Activated CD8-positive, alpha-beta memory T cell treated with anti-CD3 and anti-CD28 coated beads, Interleukin-2, amount 50 U/mL, for 1 hour (primary cell): ENCODE data around the gene TC2N.
"Not testable (repeated sequence)": the region's sequence is repeated elsewhere in the genome, so short reads cannot be mapped to it uniquely, and the experiment has no call there.

Experiments
- DNase-seq: peaks from one replicate; pipeline ENCODE4 v3.0.0-alpha.2; 2020; ENCODE audit errors: extremely low read depth

Gene TC2N

DNA sequence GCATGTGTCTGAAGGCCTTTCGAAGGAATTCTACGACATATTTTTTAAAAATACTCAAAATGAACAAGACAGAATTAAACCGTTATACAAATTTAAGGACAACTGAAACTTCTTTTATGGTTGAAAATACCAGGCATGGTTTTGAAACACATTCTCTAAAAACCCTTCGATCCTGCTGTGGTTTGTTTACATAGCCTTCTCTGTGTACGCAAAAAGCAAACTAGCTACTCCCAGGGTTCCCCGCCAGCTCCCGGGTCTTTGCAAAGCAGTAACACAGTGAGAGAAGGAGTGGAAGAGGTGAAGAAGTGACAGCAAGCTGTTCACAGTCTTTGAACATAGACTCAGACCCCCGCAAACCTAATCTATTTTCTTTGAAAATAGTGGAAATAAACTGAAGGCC lies 2.2 kb upstream of the TC2N start:
- no peak for DNase-seq

DNA sequence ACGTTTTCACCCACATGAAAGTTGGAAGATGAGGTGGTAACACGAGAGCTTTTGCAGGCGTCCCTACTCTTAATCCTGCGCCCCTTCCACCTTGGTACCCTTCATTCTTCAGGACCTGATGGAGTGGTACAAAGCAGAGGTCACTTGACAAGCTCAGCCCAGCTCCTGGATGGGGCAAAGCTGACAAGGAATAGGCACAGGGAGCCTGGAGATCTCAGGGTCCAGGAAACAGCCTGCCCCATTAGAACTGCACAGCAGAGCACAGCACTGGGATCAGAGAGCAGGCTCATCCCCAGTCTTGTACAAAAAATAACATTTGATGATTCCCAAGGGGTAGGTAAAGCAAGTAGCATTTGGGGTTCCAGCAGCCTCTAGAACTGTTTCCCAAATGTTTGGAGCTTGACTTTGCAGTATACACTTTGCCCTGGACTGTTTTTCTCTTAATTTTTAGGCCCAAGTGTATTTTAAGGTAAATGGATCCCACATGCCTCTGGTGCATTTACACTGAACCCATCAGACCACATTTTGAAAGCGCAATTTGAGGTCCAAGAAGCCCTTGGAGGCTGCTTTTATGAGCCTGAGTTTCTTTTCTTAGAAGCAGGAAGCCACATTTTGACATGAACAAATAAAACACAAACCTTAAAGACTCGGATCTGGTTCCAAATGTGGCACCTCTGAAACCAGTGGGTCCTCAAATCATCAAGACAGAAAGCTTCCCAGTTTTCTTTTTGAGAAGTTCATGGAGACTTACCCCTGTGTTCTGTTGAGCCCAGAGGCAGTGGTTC lies 633 bp downstream of the TC2N start:
- DNase-seq = no peak

DNA sequence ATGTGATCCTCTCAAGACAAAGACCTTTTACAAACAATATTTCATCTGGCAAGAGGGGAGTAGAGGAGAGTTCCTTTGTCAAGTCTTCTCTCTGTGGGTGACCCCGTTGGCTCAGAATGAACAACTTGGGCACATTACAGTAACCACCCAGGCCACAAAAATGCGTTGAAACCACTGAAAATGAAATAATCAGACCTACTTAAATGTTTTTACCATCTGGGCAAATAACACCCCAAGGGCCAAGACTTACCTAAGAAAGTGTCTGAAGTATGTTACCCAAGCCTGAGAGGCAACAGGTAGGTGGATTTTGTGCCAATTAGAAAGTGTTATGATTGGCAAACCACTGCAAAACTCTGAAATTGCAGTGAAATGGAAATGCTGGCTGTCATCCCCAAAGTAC lies 1.3 kb downstream of the TC2N start:
- DNase-seq = no peak

DNA sequence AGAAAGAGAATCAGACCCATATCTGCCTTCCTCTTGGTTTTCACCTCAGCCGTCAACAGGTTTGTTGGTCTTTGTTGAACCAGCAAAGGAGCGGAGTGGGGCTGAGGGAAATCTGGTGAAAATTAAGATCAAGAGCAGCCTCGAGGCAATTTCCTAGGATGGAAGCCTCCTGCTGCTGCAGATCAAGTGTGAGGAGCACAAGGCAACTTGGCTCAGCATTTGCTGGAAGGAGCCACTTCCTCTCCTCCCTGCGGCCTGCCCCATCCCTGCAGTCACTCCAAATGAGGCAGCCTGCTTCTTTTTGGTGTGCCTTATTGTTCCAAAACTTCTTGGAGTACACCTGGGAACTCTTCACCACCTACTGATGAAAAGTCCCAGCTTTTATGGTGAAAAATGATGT lies 4.9 kb downstream of the TC2N start:
- no peak for DNase-seq

DNA sequence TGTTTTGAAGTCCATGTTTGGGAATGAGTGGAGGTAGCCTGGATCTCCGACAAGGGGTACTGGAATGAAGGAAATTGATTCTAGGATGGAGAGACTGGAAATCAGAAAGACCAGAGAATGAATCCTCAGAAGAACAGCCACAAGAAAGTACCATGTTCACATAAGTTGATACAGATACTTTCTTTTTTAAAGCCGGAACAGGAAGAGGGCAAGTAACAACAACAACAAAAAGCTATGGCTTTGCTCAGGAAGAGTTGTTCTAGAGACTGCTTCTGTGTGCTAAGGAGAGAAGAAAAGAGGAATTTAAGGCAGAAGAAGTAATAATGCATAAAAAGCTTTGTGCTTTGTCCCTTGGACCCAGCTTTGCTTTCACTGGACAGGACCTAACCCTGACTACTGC lies 6.2 kb downstream of the TC2N start:
- DNase-seq = no peak

DNA sequence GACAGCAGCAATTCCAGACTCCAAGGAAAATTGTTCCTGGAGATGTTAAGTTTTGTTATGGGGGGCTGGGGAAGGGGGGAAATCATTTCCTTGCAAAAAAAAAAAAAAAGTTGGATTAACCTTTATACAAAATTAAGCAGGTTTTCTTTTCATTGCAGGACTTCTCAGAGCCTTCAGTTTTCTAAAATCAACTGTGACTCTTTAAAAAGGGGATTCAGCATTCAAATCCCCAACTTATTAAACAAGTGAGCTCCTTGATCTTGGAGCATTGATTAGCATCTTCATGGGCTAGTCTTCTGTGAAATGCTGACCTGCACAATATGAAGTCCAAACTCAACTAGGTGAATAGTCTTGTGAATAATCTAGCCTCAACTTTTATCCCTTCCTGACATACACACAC lies 7.1 kb downstream of the TC2N start:
- no peak for DNase-seq

DNA sequence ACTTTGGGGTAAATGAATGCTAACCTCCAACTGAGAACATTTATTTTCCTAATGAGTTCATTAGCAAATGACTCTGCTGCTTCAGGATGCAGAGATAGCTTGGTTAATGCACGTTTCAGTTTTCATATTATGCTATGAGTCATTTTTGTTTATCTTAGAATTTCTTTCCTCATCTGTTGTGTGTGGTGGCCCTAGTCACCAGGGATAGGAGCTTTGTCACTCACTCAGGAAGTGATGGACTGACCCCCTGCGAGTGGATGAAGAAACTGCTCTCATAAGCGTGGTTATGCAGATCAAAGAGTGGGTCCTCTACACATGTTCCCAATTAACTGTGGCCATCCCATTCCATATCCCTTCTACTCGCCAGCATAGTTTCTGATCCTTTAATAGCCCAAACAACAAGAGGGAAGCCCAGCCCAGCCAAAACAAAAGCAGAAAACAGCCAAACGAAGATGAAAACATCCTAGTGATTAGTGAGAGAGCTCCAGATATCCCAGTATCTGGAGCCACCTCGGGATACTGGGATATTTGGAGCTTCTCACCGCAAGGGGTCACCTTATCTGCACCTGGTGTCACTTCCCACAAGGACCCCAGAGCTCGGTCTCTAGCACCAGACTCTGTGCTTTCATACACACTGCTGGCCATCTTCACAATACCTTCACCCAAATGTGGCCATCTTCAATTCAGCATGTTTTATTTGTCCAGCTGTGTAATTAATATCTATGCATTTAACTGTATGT lies 8.6 kb downstream of the TC2N start:
- DNase-seq = no peak

DNA sequence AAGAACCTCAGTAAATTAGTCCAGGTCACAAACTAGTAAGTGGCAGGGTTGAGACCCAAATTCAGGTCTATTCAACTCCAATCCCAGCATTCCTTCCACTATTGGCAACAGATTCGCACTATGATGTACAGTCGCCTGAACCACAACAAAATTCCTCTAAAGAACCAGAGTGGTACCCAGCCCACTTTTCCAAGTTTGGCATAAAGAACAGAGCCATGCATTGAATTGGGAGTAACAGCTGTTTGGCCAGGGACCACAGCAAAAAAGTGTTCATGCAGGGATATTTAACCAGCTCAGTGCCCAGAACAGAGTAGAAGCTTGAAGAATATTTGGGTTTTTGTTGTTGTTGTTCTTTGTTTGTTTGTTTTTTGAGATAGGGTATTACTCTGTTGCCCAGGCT lies 9.7 kb downstream of the TC2N start:
- no peak for DNase-seq

DNA sequence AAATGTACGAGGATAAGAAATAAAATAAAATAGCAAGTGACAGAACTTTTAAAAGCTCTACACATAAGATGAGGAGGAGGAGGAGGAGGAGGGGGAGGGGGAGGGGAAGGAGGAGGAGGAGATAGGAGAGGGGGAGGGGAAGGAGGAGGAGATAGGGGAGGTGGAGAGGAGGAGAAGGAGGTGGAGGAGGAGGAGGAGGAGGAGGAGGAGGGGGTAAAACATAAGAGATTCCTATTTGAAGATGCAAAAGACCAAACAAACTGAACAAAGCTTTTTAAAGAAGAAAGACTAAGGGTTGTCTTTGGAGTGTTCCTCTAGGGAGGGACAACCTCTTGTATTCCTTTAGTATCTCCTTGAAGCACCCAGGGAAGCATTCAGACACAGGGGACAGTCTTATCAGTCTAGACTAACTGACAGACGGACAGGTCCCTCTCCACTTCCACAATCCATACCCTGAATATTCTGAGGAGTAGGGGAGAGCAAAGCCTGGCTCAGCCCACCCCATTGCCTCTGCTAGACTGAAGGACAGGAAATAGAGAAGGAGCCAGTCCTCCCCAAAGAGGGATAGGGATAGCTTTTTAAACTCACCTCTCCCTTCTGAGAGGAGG lies 12.9 kb downstream of the TC2N start:
- DNase-seq = no peak

DNA sequence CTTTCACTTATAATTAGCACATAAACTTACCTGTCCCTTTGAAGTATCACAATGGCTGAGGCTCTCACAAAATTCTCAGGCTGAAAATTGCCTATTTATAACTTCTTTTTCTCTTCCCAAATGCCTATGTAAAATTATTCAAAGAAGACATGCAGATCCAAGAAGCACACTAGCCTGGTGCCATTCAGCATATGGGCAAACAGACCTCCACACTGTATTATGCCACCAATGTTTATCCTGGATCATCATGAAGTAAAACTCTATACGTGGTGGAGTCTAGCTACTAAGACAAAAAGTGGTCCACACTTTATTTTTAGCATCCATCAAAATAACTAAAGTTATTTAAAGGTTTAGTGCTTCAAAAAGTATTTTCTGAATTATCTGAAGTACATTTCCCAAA lies 15.8 kb downstream of the TC2N start:
- DNase-seq = no peak

DNA sequence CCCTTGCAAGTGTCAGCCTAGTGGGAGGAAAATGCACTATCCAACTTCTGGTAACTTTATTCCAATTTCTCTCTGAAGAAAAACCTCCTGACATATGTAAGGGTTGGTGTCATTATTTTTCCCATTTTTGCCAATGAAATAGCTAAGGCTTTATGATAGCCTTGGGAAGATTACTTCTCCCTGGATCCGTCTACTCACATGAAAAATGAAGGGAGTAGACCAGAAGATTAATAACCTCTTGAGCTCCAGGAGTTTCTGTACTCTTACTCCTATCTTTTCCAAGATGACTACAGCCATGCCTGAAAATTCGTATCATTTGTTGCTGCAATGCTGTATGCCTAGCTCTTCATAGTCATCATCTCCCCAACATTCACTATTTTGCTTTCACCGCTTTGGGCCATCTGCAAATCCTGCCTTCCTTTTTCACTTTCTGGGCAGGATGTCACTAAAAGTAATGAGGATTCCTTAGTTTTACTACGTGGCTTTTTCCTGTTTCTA lies 18.8 kb downstream of the TC2N start:
- DNase-seq = no peak

DNA sequence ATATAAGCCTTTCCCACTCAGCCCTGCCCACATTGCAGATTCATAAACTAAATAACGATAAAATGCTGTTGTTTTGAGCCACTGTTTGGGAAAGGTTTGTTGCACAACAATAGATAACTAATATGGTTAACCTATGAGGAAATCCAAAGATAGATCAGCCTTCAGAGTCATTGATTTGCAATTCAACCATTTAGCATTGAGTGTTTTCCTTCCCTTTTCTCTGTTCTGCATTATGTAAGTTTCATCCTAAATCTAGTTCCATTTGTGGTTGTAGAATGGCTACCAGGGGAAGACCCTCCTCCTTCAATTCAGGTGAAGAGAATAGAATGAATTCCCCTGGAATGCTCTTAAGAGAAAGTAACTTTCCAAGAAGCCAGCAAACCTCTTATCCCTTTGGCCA lies 19.6 kb downstream of the TC2N start:
- no peak for DNase-seq

DNA sequence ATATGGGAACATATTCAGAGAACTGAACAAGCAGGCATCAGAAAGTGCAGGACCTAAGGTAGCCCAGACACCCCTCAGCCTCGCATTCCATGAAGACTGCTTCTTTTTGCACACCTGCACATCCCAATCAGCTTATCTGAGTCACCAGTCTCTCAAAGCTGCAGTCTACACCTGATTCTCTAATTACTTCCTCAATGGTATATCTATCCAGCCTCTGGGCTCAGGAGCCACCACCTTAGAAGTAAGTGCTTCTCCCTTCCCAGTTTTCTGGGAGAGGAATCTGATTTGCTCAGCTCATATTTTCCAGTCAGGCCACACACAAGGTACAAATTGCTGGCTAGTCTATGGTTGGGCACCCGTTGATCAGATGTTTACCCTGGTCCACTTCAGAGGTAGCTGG lies 21.7 kb downstream of the TC2N start:
- DNase-seq = no peak

DNA sequence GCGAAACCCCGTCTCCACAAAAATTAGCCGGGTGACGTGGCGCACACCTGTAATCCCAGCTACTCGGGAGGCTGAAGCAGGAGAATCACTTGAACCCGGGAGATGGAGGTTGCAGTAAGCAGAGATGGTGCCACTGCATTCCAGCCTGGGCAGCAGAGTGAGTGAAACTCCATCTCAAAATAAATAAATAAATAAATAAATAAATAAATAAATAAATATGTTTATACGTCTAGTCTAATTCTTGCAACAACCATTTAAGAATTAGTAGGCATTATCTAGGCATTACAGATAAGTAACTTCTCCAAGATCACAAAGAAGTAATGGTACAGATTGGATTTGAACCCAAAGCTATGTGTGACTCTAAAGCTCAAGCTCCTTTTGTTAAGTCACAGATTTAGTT lies 22.3 kb downstream of the TC2N start:
- DNase-seq = not testable (repeated sequence)

DNA sequence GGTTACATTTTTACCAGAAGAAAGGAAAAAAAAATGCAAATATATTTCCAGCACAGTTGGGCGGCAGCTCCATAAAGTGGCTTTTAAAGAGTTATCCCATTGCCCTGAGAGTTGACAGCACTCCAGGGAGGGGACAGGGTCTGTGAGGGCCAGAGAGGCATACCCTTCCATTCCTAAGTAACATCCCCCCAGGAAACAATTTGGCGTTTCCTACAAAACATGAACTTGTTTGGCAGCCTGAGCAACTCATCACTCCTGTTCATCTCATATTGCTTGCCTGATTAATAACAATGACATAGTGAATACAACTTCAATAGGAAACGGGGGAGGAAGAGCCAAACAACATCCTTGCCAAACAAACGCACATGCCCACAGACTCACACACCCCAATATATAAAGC lies 23.3 kb downstream of the TC2N start:
- DNase-seq = no peak

DNA sequence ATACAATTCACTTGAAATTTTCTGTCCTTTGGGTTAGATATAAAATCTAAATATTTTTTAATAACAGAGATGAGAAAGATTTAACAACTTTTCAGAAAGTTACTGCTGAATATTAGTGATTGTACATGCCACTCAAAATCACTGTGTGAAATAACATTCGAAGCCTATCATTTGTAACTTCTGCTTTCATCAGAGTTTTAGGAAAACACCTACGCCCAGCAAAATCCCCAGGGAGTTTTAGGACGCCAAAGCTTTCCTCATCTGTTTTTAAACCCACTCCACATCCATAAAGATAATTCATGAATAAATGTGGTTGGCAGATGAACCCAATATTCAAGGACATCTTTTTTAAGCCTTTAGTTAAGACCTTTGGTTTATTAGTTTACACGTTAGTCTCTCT lies 23.9 kb downstream of the TC2N start:
- no peak for DNase-seq

DNA sequence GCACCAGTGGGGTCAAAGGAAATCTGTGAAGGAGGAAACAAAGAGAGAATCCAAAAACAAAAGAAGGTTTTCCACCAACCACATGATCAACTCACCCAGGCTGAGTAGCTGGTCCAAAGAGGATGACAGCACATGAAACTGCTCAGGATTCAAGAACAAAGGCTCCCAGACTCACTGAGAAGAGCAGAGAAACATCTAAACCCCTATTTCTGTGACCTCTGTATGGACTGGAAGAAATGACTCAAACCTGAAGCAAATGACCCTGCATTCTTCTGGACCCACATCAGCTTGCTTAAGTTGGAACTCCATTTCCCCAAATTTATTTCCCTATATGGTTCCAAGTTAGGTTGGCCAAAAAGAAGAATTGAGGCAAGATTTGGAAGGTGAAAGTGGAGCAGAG lies 26.3 kb downstream of the TC2N start:
- no peak for DNase-seq

DNA sequence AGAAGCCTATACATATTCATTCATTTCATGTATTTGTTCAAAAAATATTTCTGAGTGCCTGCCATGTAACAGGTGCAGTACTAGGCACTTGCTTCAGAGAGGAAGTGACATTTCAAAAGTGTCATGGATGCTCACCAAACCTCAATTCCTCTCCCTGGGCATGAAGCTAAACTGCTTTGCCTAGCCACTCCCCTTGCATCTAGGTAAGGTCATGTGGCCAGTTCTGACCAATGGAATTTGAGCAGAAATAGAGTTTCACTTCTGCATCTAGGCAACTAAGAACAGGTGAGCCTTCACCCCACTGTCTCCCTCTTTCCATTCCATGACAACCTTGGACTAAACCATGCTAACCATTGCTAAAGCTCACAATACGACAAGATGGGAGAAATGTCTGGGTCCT lies 27.6 kb downstream of the TC2N start:
- DNase-seq = no peak

DNA sequence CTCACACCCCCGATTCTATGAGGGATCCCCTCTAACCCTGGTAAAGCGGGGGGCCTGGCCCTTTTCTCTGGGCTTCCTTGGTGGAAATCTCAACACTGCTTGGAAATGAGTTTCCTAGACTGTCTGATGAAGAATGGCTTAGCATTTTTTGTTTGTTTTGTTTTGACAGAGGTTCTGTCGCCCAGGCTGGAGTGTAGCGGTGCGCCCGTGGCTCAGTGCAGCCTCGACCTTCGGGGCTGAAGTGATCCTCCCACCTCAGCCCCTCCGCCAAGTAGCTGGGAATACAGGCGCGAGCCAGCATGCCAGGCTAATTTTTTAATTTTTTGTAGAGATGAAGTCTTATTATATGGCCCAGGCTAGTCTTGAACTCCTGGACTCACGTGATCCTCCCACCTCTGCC lies 30.3 kb downstream of the TC2N start:
- no peak for DNase-seq

DNA sequence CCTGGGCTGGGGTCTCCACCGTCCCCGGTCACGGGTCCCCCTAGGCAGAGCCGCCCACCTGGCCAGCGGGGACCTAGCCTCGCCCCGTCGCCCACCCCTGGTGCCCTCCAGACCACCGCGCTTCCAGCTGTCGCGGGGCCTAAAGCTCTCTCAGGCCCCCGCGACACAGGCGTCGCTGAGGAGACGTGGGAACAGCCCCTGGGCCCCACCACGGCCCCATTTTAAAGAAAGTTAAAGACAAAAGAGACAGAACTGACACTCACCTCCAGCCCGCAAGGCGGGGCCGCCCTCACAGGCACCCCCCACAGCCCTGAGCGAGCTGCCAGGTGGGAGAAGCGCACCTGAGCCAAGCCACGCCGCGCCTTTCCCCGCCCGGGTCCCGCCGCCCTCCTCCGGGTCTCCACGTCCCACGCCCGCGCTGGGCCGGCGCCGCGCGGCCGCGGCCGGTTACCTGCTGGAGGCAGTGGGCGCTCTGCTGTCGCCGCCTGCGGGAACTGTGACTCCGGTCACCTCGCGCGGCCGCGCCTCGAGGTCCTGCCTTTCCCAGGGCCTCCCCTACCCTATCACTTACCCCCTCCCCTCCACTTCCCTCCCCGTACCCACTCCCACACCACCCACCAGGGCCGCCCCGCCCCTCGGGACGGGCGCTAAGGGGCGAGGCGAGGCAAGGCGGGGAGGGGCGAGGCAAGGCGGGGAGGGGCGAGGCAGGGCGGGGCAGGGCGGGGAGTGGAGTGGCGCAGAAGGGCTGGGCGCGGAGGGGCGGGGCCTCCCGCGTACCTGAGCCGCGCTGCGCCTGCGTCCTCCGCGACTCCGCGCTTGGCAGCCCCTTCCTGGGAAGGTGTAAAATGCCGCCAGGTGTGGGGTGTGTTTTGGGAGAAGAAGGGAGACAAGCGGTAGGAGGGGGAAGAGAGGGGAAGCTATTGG lies 31.2 kb downstream of the TC2N start:
- peak; percentile 36 for DNase-seq

DNA sequence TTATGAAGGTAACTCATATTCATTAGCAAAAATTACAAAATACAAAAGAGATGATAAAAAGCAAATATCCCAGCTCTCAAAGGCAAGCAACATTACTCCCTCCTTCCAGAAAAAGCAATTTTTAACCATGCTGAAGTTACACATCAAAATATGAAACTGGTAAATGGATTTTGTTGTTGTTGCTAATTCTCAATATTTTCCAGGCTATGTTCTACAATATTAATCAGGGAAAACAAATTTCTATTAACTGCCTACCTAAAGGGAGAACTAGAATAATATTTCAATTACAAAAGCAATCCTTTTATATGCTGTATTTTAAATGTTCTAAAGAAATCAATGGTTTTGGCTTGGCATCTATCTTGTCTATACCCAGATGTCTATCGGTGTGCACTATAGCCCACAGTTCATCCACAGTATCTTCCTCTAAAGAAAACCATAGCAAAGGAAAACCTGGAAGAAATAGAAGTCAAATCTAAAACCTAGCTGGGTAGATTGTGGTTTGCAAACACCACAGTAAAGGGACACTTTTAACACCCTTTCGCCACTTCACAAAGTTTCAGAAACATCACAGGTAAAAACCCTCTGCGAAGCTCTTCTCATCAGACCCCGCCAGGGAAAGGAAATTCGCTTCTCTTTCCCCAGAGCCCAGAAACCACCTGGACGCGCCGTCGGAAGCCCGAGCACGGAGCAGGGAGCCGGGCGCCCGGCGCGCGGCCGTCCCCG lies 32.0 kb downstream of the TC2N start:
- DNase-seq = no peak
